ENCODE measurements around the gene USP33. TPM values are rescaled to one million over a fixed set of nuclear protein-coding genes. Genes with fewer than 3 reads are reported as not detected.
"Not testable (repeated sequence)": the region's sequence is repeated elsewhere in the genome, so short reads cannot be mapped to it uniquely, and the experiment has no call there.

Gene USP33
- total RNA-seq, 4 donors from 2014 or later, result 20.2 to 61.6 (median 34.3) TPM

GRCh38 chr1:77649127-77649526, 110.5 kb downstream of the USP33 start:
- WGBS, 2 donors, result 89 to 92% methylated on average over 2 of the region's 2 CpGs
- no peak for DNase-seq
- Histone ChIP-seq H3K27ac (no peak overlapping the region), H3K27me3 (no peaks in the 10 kb centered on the region), H3K9me3 (peaks cover 0 to 20% (median 12%) of the 10 kb centered on the region in 3 donors), H3K4me1 (no peaks in the 10 kb centered on the region), H3K36me3 (peaks cover 0 to 39% (median 0%) of the 10 kb centered on the region in 3 donors), H3K4me3 (no peak overlapping the region)
- intact Hi-C loops (cut with DNase I), result no loop called here
- TF ChIP-seq POLR2A (IDR thresholded peaks at IDR 0.05), result no peak
- TF ChIP-seq, protein P1, sequence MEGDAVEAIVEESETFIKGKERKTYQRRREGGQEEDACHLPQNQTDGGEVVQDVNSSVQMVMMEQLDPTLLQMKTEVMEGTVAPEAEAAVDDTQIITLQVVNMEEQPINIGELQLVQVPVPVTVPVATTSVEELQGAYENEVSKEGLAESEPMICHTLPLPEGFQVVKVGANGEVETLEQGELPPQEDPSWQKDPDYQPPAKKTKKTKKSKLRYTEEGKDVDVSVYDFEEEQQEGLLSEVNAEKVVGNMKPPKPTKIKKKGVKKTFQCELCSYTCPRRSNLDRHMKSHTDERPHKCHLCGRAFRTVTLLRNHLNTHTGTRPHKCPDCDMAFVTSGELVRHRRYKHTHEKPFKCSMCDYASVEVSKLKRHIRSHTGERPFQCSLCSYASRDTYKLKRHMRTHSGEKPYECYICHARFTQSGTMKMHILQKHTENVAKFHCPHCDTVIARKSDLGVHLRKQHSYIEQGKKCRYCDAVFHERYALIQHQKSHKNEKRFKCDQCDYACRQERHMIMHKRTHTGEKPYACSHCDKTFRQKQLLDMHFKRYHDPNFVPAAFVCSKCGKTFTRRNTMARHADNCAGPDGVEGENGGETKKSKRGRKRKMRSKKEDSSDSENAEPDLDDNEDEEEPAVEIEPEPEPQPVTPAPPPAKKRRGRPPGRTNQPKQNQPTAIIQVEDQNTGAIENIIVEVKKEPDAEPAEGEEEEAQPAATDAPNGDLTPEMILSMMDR (IDR thresholded peaks at IDR 0.05), result no peak

GRCh38 chr1:77646224-77646623, 113.4 kb downstream of the USP33 start:
- intact Hi-C loops (cut with DNase I); H3K27ac ChIP-seq; H3K4me1 ChIP-seq; H3K4me3 ChIP-seq; DNase-seq; H3K27me3 ChIP-seq: not testable (repeated sequence)
- peaks cover 0 to 41% (median 0%) of the 10 kb centered on the region in 3 donors for H3K36me3 ChIP-seq
- 98 to 100% methylated on average over 6 of the region's 6 CpGs for WGBS, 2 donors
- H3K9me3 ChIP-seq, result peaks cover 0 to 20% (median 12%) of the 10 kb centered on the region in 3 donors

Other genes starting within 250 kb of the USP33 start
- gene ZZZ3, start 77.2 kb downstream of the USP33 start, total RNA-seq, result 10 to 100 TPM; 25.3 to 65.6 (median 33.1) TPM
- 10 to 100 TPM in 1 of 4 donors, 1 to 10 TPM in 3; 3.8 to 12.6 (median 7.5) TPM for gene MIGA1, start 19.8 kb upstream of the USP33 start, total RNA-seq
- gene NEXN, start 128.8 kb upstream of the USP33 start, total RNA-seq, result 10 to 100 TPM in 2 of 4 donors, 1 to 10 TPM in 1, under 1 TPM in 1; 0.76 to 34.1 (median 8.2) TPM
- gene FUBP1, start 219.2 kb upstream of the USP33 start, total RNA-seq, result 100 to 1,000 TPM in 2 of 4 donors, 10 to 100 TPM in 2; 44.6 to 103 (median 77.8) TPM
- gene DNAJB4, start 245.1 kb upstream of the USP33 start, total RNA-seq, result 10 to 100 TPM; 11.9 to 27.3 (median 22.5) TPM

All from esophagus squamous epithelium (tissue), 5 donors.